NCI-H187 treated with DMSO at 0.1 percent for 48 hours (cell line): ENCODE measurements around the gene SOD2.
"Not testable (repeated sequence)": the region's sequence is repeated elsewhere in the genome, so short reads cannot be mapped to it uniquely, and the experiment has no call there.

ENCODE experiments used
- DNase-seq: peaks from one replicate; lab custom pipeline; 2025; lab: John Stamatoyannopoulos, UW

SOD2 gene

GRCh38 chr6:159716247-159717096 is 23.4 kb upstream of the SOD2 start:
- no peak for DNase-seq

- DNase-seq, result no peak
Observed at GRCh38 chr6:159715605-159716004, 22.6 kb upstream of the SOD2 start.

GRCh38 chr6:159715166-159715565 is 22.1 kb upstream of the SOD2 start:
- no peak for DNase-seq

GRCh38 chr6:159714404-159714803 is 21.4 kb upstream of the SOD2 start:
- no peak for DNase-seq

GRCh38 chr6:159713984-159714383 is 20.9 kb upstream of the SOD2 start:
- DNase-seq, result no peak

- not testable (repeated sequence) for DNase-seq
Observed at GRCh38 chr6:159712389-159712788, 19.3 kb upstream of the SOD2 start.

GRCh38 chr6:159710603-159711002 is 17.6 kb upstream of the SOD2 start:
- not testable (repeated sequence) for DNase-seq

GRCh38 chr6:159701413-159701999 is 8.5 kb upstream of the SOD2 start:
- no peak for DNase-seq

GRCh38 chr6:159700970-159701369 is 7.9 kb upstream of the SOD2 start:
- peak; percentile 11 for DNase-seq

- no peak for DNase-seq
Observed at GRCh38 chr6:159695984-159696383, 2.9 kb upstream of the SOD2 start.

- DNase-seq, result no peak
Observed at GRCh38 chr6:159693894-159694545, 979 bp upstream of the SOD2 start.

GRCh38 chr6:159692303-159693127 is 526 bp downstream of the SOD2 start:
- DNase-seq, result no peak

GRCh38 chr6:159691963-159692287 is 1.1 kb downstream of the SOD2 start:
- no peak for DNase-seq

GRCh38 chr6:159691133-159691962 is 1.7 kb downstream of the SOD2 start:
- no peak for DNase-seq

GRCh38 chr6:159690135-159690534 is 2.9 kb downstream of the SOD2 start:
- DNase-seq, result not testable (repeated sequence)

- no peak for DNase-seq
Observed at GRCh38 chr6:159689001-159689400, 4.0 kb downstream of the SOD2 start.

GRCh38 chr6:159688266-159688905 is 4.7 kb downstream of the SOD2 start:
- no peak for DNase-seq

- no peak for DNase-seq
Observed at GRCh38 chr6:159687341-159687740, 5.7 kb downstream of the SOD2 start.

GRCh38 chr6:159686703-159687102 is 6.3 kb downstream of the SOD2 start:
- DNase-seq, result no peak

GRCh38 chr6:159686040-159686439 is 7.0 kb downstream of the SOD2 start:
- no peak for DNase-seq

- DNase-seq, result no peak
Observed at GRCh38 chr6:159684013-159684304, 9.1 kb downstream of the SOD2 start.
